Nephron progenitor cell (in vitro differentiated cells): ENCODE results near the gene ENDOV.

Experiments
- DNase-seq: peaks from one replicate; pipeline ENCODE4 v3.0.0; 2021
- H3K27ac Mint-ChIP-seq: 2 replicates; pipeline ENCODE4 v1.8.0; 2021; ENCODE audit warnings: mild to moderate bottlenecking, moderate library complexity, mixed read lengths
- H3K27me3 Mint-ChIP-seq: 2 replicates; pipeline ENCODE4 v1.8.0; 2021; ENCODE audit warnings: mild to moderate bottlenecking, low read depth, mixed read lengths; ENCODE audit not compliant: poor library complexity
- H3K36me3 Mint-ChIP-seq: 2 replicates; pipeline ENCODE4 v1.8.0; 2021; ENCODE audit warnings: low read depth, mixed read lengths
- H3K4me1 Mint-ChIP-seq: 2 replicates; pipeline ENCODE4 v1.8.0; 2021; ENCODE audit warnings: mixed read lengths
- H3K4me3 Mint-ChIP-seq: 2 replicates; pipeline ENCODE4 v1.8.0; 2021; ENCODE audit warnings: mild to moderate bottlenecking, moderate library complexity, mixed read lengths
- H3K9me3 Mint-ChIP-seq: 2 replicates; pipeline ENCODE4 v1.8.0; 2021; ENCODE audit warnings: mild to moderate bottlenecking, moderate library complexity, mixed read lengths
- CTCF ChIP-seq: fragments of 200-600 bp; sonication (generic); IDR thresholded peaks from 2 replicates; pipeline ENCODE4 v1.5.0; 2021; ENCODE audit warnings: antibody characterized with exemption

Gene ENDOV

GRCh38 chr17:80422981-80423380 is 8.0 kb downstream of the ENDOV start:
- Mint-ChIP-seq H3K9me3 (no peaks in the 10 kb centered on the region), H3K36me3 (peaks cover 6% of the 10 kb centered on the region), H3K27me3 (peaks cover 12% of the 10 kb centered on the region), H3K4me3 (no peak overlapping the region), H3K4me1 (peaks cover under 1% of the 10 kb centered on the region), H3K27ac (no peak overlapping the region)
- DNase-seq: no peak
- TF ChIP-seq CTCF: no peak

- H3K27me3 Mint-ChIP-seq: peaks cover 12% of the 10 kb centered on the region
- no peak overlapping the region for H3K4me3 Mint-ChIP-seq
- no peak for DNase-seq
- H3K36me3 Mint-ChIP-seq: no peaks in the 10 kb centered on the region
- no peaks in the 10 kb centered on the region for H3K9me3 Mint-ChIP-seq
- no peak for TF ChIP-seq CTCF
- no peaks in the 10 kb centered on the region for H3K4me1 Mint-ChIP-seq
- no peak overlapping the region for H3K27ac Mint-ChIP-seq
Measured at GRCh38 chr17:80423536-80424225, 8.7 kb downstream of the ENDOV start.

- no peaks in the 10 kb centered on the region for H3K9me3 Mint-ChIP-seq
- H3K36me3 Mint-ChIP-seq: no peaks in the 10 kb centered on the region
- no peaks in the 10 kb centered on the region for H3K4me1 Mint-ChIP-seq
- H3K4me3 Mint-ChIP-seq: no peak overlapping the region
- no peak for DNase-seq
- TF ChIP-seq CTCF: no peak
- H3K27ac Mint-ChIP-seq: no peak overlapping the region
- peaks cover 12% of the 10 kb centered on the region for H3K27me3 Mint-ChIP-seq
Measured at GRCh38 chr17:80424261-80424660, 9.3 kb downstream of the ENDOV start.

- H3K27me3 Mint-ChIP-seq: peaks cover 12% of the 10 kb centered on the region
- H3K9me3 Mint-ChIP-seq: no peaks in the 10 kb centered on the region
- H3K4me1 Mint-ChIP-seq: no peaks in the 10 kb centered on the region
- no peak for TF ChIP-seq CTCF
- no peaks in the 10 kb centered on the region for H3K36me3 Mint-ChIP-seq
- H3K4me3 Mint-ChIP-seq: no peak overlapping the region
- no peak for DNase-seq
- H3K27ac Mint-ChIP-seq: no peak overlapping the region
Measured at GRCh38 chr17:80424878-80425765, 10.2 kb downstream of the ENDOV start.

GRCh38 chr17:80425835-80426426 is 11.0 kb downstream of the ENDOV start:
- Mint-ChIP-seq H3K27ac (peak overlapping the region; percentile 51), H3K4me3 (no peak overlapping the region), H3K9me3 (no peaks in the 10 kb centered on the region), H3K36me3 (no peaks in the 10 kb centered on the region), H3K27me3 (peaks cover 12% of the 10 kb centered on the region), H3K4me1 (no peaks in the 10 kb centered on the region)
- no peak for TF ChIP-seq CTCF
- no peak for DNase-seq
